ENCODE data around the gene DGKD.

The DGKD gene

GRCh38 chr2:233481368-233482142 lies 127.3 kb downstream of the DGKD start:
- no peak for DNase-seq

- DNase-seq: no peak
These were observed 128.3 kb downstream of the DGKD start for GRCh38 chr2:233482616-233483015.

GRCh38 chr2:233485726-233486125 lies 131.4 kb downstream of the DGKD start:
- DNase-seq: no peak

- DNase-seq: no peak
These were observed 132.1 kb downstream of the DGKD start for GRCh38 chr2:233486357-233486756.

- no peak for DNase-seq
These were observed 132.7 kb downstream of the DGKD start for GRCh38 chr2:233486778-233487552.

- DNase-seq: no peak
These were observed 133.6 kb downstream of the DGKD start for GRCh38 chr2:233487748-233488345.

GRCh38 chr2:233489143-233489542 lies 134.8 kb downstream of the DGKD start:
- no peak for DNase-seq

- DNase-seq: no peak
These were observed 135.4 kb downstream of the DGKD start for GRCh38 chr2:233489666-233490065.

GRCh38 chr2:233490831-233491230 lies 136.5 kb downstream of the DGKD start:
- DNase-seq: no peak

GRCh38 chr2:233491326-233491725 lies 137.0 kb downstream of the DGKD start:
- DNase-seq: no peak

- no peak for DNase-seq
These were observed 137.8 kb downstream of the DGKD start for GRCh38 chr2:233492078-233492477.

GRCh38 chr2:233492751-233493150 lies 138.5 kb downstream of the DGKD start:
- DNase-seq: no peak

GRCh38 chr2:233495503-233496496 lies 141.5 kb downstream of the DGKD start:
- no peak for DNase-seq

GRCh38 chr2:233497692-233498091 lies 143.4 kb downstream of the DGKD start:
- no peak for DNase-seq

- DNase-seq: no peak
These were observed 143.8 kb downstream of the DGKD start for GRCh38 chr2:233498126-233498525.

GRCh38 chr2:233499928-233500327 lies 145.6 kb downstream of the DGKD start:
- no peak for DNase-seq

- DNase-seq: no peak
These were observed 147.1 kb downstream of the DGKD start for GRCh38 chr2:233501198-233502076.

GRCh38 chr2:233503481-233503880 lies 149.2 kb downstream of the DGKD start:
- no peak for DNase-seq

GRCh38 chr2:233503947-233504637 lies 149.8 kb downstream of the DGKD start:
- no peak for DNase-seq

GRCh38 chr2:233513953-233514655 lies 159.8 kb downstream of the DGKD start:
- no peak for DNase-seq
